Measurements from ENCODE around the gene FYN. TPM values are rescaled to one million over a fixed set of nuclear protein-coding genes. Genes with fewer than 3 reads are reported as not detected.
A peak's percentile ranks its signal among the peaks of the same experiment; 100 is the strongest.

The FYN gene
- total RNA-seq, 2 donors from 2014 or later: 13.7 to 103 TPM

DNA sequence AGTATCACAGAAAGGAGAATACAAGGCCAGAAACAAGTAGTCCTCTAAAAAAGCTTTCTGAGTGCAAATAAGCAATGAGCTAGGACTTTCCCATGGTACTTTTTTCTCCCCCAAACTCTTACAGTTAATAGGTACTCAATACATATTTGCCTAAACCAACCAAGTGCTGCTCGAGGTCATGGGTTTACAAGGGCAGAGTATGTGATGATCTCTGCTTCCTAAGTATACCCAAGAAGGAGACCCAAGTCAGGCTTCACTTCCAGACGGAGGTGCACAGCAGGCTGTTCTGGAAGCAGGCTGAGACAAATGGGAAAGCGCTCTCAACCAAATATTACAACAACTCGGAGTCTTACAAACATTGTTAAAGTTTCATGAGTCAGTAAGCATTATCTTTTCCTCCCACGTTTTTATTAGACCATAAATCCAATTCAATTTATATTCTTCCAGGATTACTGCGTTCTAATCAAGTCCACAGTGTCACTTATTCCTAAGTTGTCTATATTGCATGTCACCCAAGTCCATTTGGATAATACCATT lies 8.1 kb downstream of the FYN start:
- DNase-seq (ENCODE audit: low spot score): no peak
- no peak overlapping the region for H3K27ac ChIP-seq
- H3K27me3 ChIP-seq (replicated peaks; ENCODE audit: insufficient read depth): no peaks in the 10 kb centered on the region
- no peak overlapping the region for H3K4me3 ChIP-seq
- intact Hi-C loops (cut with DNase I): no loop called here
- H3K36me3 ChIP-seq: no peaks in the 10 kb centered on the region
- peaks cover 5% of the 10 kb centered on the region for H3K4me1 ChIP-seq (replicated peaks)
- WGBS: 12% methylated on average over 6 of the region's 6 CpGs
- TF ChIP-seq POLR2A (IDR thresholded peaks at IDR 0.05) (no peak), POLR2AphosphoS5 (IDR thresholded peaks at IDR 0.05) (peak; percentile 60)
- TF ChIP-seq, protein P1, sequence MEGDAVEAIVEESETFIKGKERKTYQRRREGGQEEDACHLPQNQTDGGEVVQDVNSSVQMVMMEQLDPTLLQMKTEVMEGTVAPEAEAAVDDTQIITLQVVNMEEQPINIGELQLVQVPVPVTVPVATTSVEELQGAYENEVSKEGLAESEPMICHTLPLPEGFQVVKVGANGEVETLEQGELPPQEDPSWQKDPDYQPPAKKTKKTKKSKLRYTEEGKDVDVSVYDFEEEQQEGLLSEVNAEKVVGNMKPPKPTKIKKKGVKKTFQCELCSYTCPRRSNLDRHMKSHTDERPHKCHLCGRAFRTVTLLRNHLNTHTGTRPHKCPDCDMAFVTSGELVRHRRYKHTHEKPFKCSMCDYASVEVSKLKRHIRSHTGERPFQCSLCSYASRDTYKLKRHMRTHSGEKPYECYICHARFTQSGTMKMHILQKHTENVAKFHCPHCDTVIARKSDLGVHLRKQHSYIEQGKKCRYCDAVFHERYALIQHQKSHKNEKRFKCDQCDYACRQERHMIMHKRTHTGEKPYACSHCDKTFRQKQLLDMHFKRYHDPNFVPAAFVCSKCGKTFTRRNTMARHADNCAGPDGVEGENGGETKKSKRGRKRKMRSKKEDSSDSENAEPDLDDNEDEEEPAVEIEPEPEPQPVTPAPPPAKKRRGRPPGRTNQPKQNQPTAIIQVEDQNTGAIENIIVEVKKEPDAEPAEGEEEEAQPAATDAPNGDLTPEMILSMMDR (IDR thresholded peaks at IDR 0.05): no peak
- no peaks in the 10 kb centered on the region for H3K9me3 ChIP-seq

DNA sequence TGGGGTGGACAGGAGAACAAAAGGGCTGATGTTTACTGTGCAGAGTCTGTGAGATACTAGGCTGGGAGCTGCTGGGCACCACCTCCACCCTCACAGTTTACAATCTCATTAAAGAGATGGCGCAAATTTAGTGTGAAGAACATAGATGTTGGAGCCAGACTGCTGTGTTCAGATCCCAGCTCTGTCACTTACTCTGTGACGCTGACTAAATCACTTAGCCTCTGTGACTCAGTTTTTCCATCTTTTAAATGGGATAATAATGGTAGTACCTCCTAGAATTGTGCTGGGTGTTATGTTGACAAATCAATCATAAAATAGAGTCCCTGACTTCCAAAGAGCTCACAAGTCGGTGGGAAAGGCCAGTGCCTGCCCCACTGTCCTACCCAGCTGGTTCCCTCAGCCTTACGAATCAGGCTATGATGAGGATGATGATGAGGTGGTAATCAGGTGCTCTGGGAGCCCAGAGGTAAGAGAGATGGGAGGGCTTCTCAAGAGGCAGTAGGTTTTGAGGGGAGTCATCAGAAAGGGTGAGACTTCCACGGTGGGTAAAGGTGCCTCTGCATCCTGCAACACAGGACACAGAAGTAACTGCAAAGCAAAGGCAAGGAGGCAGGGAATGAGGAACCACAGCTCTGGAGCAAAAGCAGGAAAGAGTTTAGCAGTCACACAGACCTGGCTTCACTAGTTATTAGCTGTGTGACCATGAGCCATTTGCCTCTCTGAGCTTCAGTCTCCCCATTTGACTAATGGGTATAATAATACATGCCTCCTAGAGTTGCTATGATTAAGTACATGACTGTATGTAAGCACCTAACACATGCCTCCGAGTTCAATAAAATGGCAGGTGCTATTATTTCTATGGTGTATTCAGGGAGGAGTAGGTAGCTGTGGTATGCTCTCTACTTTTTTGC lies 8.9 kb downstream of the FYN start:
- Histone ChIP-seq H3K27me3 (replicated peaks; ENCODE audit: insufficient read depth) (no peaks in the 10 kb centered on the region), H3K36me3 (no peaks in the 10 kb centered on the region), H3K27ac (no peak overlapping the region), H3K4me1 (replicated peaks) (peaks cover 5% of the 10 kb centered on the region), H3K9me3 (no peaks in the 10 kb centered on the region), H3K4me3 (no peak overlapping the region)
- TF ChIP-seq, protein P1 (IDR thresholded peaks at IDR 0.05): no peak
- TF ChIP-seq POLR2AphosphoS5 (IDR thresholded peaks at IDR 0.05) (no peak), POLR2A (IDR thresholded peaks at IDR 0.05) (no peak)
- DNase-seq (ENCODE audit: low spot score): no peak
- intact Hi-C loops (cut with DNase I): no loop called here
- 91% methylated on average over 6 of the region's 6 CpGs for WGBS

DNA sequence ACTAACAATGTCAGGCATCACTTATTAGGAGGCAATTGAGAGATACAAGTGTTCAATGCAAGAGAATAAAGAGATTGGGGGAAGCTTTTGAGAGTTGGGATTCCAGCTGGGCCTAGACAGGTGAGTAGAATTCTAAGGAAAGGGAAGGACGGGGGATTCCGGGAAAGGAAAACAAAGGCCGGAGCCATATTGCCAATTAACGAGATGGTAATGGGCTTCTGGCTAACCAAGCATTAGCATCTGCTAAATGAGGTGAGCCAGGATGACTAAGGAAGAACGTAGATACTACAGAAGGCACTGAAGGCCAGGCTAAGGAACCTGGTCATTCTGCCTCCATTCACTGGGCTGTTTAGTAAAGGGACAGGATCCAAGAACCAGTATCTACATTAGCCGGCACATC lies 10.5 kb downstream of the FYN start:
- no peak for DNase-seq (ENCODE audit: low spot score)
- TF ChIP-seq POLR2A (IDR thresholded peaks at IDR 0.05) (no peak), POLR2AphosphoS5 (IDR thresholded peaks at IDR 0.05) (no peak)
- TF ChIP-seq, protein P1 (IDR thresholded peaks at IDR 0.05): no peak
- Histone ChIP-seq H3K4me3 (no peak overlapping the region), H3K27ac (no peak overlapping the region), H3K9me3 (no peaks in the 10 kb centered on the region), H3K36me3 (no peaks in the 10 kb centered on the region), H3K4me1 (replicated peaks) (peaks cover 5% of the 10 kb centered on the region), H3K27me3 (replicated peaks; ENCODE audit: insufficient read depth) (no peaks in the 10 kb centered on the region)
- intact Hi-C loops (cut with DNase I): no loop called here
- 97% methylated on average over 6 of the region's 6 CpGs for WGBS

DNA sequence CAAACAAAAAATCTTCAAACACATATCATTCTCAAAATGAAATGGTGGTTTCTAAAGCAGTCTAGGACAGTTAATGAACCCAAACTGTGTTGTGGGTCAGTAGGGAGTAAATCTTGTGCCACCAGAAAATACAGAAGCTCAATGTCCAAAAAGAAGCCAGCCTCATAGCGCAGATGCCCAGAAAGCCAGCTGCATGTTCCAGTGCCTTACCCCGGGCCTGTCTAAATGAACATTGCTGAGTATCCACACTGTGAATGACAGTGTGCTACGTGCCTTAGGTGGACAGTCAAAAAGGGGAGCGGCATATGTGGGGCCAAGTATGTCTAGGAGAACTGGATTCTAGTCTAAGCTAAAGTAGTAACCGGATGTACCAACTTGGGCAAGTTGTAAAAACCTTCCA lies 10.9 kb downstream of the FYN start:
- peaks cover 5% of the 10 kb centered on the region for H3K4me1 ChIP-seq (replicated peaks)
- H3K4me3 ChIP-seq: no peak overlapping the region
- WGBS: 96% methylated on average over 5 of the region's 5 CpGs
- H3K27me3 ChIP-seq (replicated peaks; ENCODE audit: insufficient read depth): no peaks in the 10 kb centered on the region
- no peaks in the 10 kb centered on the region for H3K36me3 ChIP-seq
- H3K9me3 ChIP-seq: no peaks in the 10 kb centered on the region
- H3K27ac ChIP-seq: no peak overlapping the region
- DNase-seq (ENCODE audit: low spot score): no peak
- intact Hi-C loops (cut with DNase I): no loop called here
- TF ChIP-seq, protein P1 (IDR thresholded peaks at IDR 0.05): no peak
- no peak for TF ChIP-seq POLR2A (IDR thresholded peaks at IDR 0.05)
- no peak for TF ChIP-seq POLR2AphosphoS5 (IDR thresholded peaks at IDR 0.05)
